Neural crest cell (in vitro differentiated cells): Measurements from ENCODE around the gene PLPPR2. TPM values are rescaled to one million over a fixed set of nuclear protein-coding genes. Genes with fewer than 3 reads are reported as not detected.
"Not testable (repeated sequence)": the region's sequence is repeated elsewhere in the genome, so short reads cannot be mapped to it uniquely, and the experiment has no call there.

Experiments
- DNase-seq: peaks from one replicate; pipeline ENCODE4 v3.0.0; 2021; ENCODE audit warnings: low read depth, mixed read lengths, low spot score
- H3K27ac Mint-ChIP-seq: one replicate; pipeline ENCODE4 v1.8.0; 2021; ENCODE audit warnings: mild to moderate bottlenecking, mixed read lengths; ENCODE audit not compliant: unreplicated experiment
- H3K27me3 Mint-ChIP-seq: 2 replicates; pipeline ENCODE4 v1.8.0; 2021; ENCODE audit warnings: low read depth, mild to moderate bottlenecking, mixed read lengths
- H3K36me3 Mint-ChIP-seq: 2 replicates; pipeline ENCODE4 v1.8.0; 2021; ENCODE audit warnings: low read depth, mild to moderate bottlenecking, mixed read lengths
- H3K4me1 Mint-ChIP-seq: 2 replicates; pipeline ENCODE4 v1.8.0; 2021; ENCODE audit warnings: mixed read lengths
- H3K4me3 Mint-ChIP-seq: one replicate; pipeline ENCODE4 v1.8.0; 2021; ENCODE audit warnings: mild to moderate bottlenecking, mixed read lengths
- H3K9me3 Mint-ChIP-seq: 2 replicates; pipeline ENCODE4 v1.8.0; 2021; ENCODE audit warnings: mixed read lengths
- total RNA-seq: library from RNA; stranded (reverse); gene quantifications from 2 replicates; pipeline ENCODE4 v1.2.1, GENCODE V29; 2021
- TF ChIP-seq, protein P1 (sequence below): fragments of 200-600 bp; sonication (generic); conservative IDR thresholded peaks from 2 replicates; pipeline ENCODE4 v1.5.0; 2021; ENCODE audit warnings: antibody characterized with exemption, mild to moderate bottlenecking

The PLPPR2 gene
- total RNA-seq, 1 donor from 2014 or later = 10.3 TPM

DNA sequence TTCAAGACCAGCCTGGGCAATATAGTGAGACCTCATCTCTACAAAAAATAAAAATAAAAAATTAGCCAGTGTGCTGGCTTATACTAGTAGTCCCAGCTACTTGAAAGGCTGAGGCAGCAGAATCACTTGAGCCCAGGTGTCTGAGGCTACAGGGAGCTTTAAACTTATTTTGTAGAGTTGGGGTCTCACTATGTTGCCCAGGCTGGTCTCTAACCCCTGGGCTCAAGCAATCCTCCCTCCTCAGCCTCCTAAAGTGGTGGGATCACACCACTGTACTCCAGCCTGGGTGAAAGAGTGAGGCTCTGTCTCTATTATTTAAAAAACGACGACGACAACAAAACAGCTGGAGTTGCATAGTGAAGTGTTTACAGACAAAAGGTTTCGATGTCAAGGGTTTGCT lies 23.7 kb upstream of the PLPPR2 start:
- no peaks in the 10 kb centered on the region for H3K9me3 Mint-ChIP-seq
- no peak overlapping the region for H3K27ac Mint-ChIP-seq
- peaks cover 6% of the 10 kb centered on the region for H3K4me1 Mint-ChIP-seq
- H3K27me3 Mint-ChIP-seq = no peaks in the 10 kb centered on the region
- peaks cover 11% of the 10 kb centered on the region for H3K36me3 Mint-ChIP-seq
- DNase-seq = no peak
- TF ChIP-seq, protein P1, sequence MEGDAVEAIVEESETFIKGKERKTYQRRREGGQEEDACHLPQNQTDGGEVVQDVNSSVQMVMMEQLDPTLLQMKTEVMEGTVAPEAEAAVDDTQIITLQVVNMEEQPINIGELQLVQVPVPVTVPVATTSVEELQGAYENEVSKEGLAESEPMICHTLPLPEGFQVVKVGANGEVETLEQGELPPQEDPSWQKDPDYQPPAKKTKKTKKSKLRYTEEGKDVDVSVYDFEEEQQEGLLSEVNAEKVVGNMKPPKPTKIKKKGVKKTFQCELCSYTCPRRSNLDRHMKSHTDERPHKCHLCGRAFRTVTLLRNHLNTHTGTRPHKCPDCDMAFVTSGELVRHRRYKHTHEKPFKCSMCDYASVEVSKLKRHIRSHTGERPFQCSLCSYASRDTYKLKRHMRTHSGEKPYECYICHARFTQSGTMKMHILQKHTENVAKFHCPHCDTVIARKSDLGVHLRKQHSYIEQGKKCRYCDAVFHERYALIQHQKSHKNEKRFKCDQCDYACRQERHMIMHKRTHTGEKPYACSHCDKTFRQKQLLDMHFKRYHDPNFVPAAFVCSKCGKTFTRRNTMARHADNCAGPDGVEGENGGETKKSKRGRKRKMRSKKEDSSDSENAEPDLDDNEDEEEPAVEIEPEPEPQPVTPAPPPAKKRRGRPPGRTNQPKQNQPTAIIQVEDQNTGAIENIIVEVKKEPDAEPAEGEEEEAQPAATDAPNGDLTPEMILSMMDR = no peak
- no peak overlapping the region for H3K4me3 Mint-ChIP-seq

DNA sequence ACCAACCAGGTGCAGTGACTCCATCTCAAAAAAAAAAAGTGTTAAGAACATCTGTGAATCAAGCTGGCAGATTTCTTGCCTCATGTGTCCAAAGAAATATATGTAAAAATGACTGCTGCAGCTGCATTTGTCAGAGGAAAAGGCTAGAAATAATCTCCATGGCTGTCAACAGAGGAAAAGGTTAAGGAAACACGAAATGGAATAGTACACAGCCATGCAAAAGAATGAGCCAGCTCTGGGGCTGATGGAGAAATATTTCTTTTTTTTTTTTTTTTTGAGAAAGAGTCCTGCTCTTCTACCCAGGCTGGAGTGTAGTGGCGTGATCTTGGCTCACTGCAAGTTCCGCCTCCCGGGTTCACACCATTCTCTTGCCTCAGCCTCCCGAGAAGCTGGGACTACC lies 22.4 kb upstream of the PLPPR2 start:
- H3K36me3 Mint-ChIP-seq = peaks cover 9% of the 10 kb centered on the region
- no peaks in the 10 kb centered on the region for H3K9me3 Mint-ChIP-seq
- TF ChIP-seq, protein P1 = no peak
- H3K27ac Mint-ChIP-seq = no peak overlapping the region
- H3K4me1 Mint-ChIP-seq = peaks cover 6% of the 10 kb centered on the region
- H3K4me3 Mint-ChIP-seq = no peak overlapping the region
- no peak for DNase-seq
- H3K27me3 Mint-ChIP-seq = no peaks in the 10 kb centered on the region

DNA sequence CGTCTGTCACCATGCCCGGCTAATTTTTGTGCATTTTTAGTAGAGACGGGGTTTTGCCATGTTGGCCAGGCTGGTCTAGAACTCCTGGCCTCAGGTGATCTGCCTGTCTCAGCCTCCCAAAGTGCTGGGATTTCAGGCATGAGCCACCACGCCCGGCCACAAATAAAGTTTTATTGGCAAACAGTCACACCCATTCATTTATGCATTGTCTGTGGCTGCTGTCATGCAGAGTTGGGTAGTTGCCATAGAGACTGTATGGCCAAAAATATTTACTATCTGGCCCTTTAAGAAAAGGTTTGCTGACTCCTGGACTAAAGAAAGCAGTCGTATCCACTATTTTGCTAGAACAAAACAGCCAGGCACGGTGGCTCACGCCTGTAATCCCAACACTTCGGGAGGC lies 21.4 kb upstream of the PLPPR2 start:
- H3K27me3 Mint-ChIP-seq, H3K27ac Mint-ChIP-seq, H3K4me3 Mint-ChIP-seq, H3K36me3 Mint-ChIP-seq, H3K9me3 Mint-ChIP-seq, DNase-seq: not testable (repeated sequence)
- H3K4me1 Mint-ChIP-seq = peaks cover 10% of the 10 kb centered on the region

DNA sequence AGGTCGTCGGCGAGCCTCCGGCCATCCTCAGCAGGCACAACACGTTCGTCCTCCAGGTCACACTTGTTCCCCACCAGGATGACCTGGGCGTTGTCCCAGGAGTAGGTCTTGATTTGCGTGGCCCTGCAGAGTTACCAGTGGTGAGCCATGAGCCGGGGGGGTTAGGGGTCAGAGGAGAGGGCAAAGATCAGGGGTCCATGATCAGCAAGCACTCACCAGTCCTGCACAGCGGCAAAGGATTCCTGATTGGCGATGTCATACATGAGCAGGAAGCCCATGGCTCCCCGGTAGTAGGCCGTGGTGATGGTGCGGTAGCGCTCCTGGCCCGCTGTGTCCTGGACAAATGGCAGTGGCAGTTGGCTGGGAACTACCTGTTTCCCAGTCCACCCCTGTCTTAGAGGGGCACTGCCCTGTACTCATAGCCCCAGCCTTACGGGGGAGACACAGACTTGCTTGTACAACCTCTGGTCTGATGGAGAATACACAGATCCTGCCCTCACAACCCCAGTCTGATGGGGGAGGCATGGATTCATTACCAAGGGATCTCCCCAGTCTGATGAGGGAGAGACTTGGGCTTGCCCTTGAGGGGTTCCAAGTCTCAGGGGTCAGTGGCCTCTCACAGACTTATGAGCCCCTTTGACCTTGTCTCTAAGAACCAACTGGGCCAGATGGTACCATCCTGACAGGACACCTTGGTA lies 19.6 kb upstream of the PLPPR2 start:
- Mint-ChIP-seq H3K36me3 (peaks cover 9% of the 10 kb centered on the region), H3K27me3 (no peaks in the 10 kb centered on the region), H3K4me3 (no peak overlapping the region)

DNA sequence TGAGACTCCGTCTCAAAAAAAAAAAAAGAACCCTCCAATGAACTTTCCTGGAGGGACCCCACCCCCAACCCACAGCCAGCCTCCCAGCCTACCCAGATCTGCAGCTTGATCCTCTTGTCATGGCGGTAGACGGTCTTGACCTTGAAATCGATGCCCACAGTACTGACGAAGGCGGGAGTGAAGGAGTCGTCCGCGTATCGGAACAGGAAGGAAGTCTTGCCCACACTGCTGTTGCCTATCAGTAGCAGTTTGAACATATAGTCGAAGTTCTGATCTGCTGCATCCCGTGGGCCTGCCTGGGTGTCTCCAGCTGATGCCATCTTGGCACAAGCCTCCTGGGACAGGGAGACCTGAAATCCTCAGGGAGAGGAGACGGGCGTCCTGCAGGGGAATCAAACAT lies 18.2 kb upstream of the PLPPR2 start:
- H3K9me3 Mint-ChIP-seq = no peaks in the 10 kb centered on the region
- no peaks in the 10 kb centered on the region for H3K27me3 Mint-ChIP-seq
- TF ChIP-seq, protein P1 = no peak
- peaks cover 9% of the 10 kb centered on the region for H3K4me1 Mint-ChIP-seq
- no peak overlapping the region for H3K27ac Mint-ChIP-seq
- H3K4me3 Mint-ChIP-seq = no peak overlapping the region
- no peak for DNase-seq
- H3K36me3 Mint-ChIP-seq = peaks cover 9% of the 10 kb centered on the region

More for the DNA sequence above, 19.6 kb upstream of the PLPPR2 start:
- TF ChIP-seq, protein P1 = no peak
- Mint-ChIP-seq H3K9me3 (no peaks in the 10 kb centered on the region), H3K4me1 (peaks cover 9% of the 10 kb centered on the region), H3K27ac (no peak overlapping the region)
- DNase-seq = no peak

DNA sequence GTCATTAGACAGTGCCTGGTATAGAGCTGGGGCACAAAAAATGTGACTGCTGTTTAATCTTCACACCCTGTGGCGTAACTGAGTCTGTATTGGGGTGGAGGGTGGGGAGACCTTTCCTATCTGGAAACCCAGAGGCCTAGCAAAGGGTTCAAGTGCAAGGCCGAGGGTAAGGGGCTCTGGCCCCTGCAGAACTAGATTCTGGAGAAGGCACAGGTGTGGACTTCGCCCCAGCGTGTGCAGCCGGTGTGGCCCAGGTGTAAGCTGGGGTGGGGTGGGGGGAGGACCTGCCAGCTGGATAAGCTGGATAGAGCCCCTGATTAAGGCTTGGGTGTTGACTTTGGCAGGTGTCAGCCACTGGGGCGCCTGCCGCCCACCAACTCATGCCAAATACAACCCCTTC lies 17.1 kb upstream of the PLPPR2 start:
- Mint-ChIP-seq H3K4me3 (no peak overlapping the region), H3K36me3 (peaks cover 9% of the 10 kb centered on the region), H3K9me3 (no peaks in the 10 kb centered on the region), H3K27ac (no peak overlapping the region), H3K27me3 (no peaks in the 10 kb centered on the region), H3K4me1 (peaks cover 9% of the 10 kb centered on the region)
- TF ChIP-seq, protein P1 = no peak
- DNase-seq = no peak
